DMS153 treated with DMSO at 0.1 percent for 48 hours (cell line): Measurements from ENCODE around the gene PPP2R2B.
"Not testable (repeated sequence)": the region's sequence is repeated elsewhere in the genome, so short reads cannot be mapped to it uniquely, and the experiment has no call there.

Source experiments
- DNase-seq: peaks from one replicate; lab custom pipeline; 2025; ENCODE audit not compliant: unreplicated experiment; lab: John Stamatoyannopoulos, UW

Gene PPP2R2B

DNA sequence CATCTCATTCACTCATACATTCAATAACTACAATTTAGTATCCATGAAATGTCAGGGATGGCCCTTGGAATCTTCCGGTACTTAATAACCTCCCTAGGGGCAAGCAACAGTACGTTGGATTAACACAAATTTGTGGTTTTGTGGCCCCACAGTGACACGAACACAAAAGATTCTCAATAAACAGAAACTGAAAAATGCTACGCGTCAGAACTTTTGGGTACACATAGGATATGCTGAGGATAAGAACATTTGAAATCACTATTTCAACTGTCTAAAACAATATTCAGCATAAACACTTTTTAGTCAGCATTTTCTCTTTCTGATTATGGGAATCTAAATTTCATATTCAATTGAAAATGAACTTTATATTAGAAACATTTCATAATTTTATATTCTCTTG, 255.5 kb downstream of the PPP2R2B start:
- DNase-seq, result no peak

DNA sequence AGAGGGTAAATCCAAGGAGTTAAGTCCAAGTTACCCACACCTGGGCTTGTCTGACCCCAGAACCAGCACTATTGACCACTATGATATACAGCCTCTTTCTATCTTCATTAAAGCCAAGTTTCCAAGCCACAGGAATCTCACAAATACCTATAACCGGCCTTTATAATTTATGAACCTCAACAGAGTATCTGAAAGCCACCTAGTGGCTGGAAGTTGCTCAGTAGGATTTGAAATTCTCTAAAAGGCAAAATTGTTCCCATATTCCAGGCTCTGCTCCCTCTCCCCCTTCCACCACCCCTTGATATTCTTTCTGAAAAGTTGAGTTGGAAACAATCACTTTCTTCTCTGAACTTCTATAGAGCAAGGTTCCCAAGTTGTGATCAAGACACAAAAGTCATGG, 256.2 kb downstream of the PPP2R2B start:
- DNase-seq, result no peak

DNA sequence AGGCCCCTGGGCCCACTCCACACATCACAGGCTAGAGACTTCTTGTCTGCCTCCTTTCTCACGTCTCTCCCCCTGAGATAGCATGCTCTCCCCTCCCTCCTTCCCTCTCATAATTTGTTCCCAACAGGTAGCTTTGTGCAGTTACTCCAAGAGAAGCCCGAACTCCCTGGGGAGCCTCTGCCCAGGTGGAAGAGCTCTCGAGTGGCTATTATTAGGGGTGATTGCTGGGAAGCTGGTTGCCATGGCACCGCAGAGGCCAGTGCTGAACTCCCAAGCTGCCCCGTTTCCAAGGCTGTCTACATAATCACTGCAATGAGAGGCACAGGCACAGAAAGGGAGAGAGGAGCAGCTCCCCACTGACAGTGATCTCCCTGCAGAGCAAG, 257.9 kb downstream of the PPP2R2B start:
- peak; percentile 66 for DNase-seq

GRCh38 chr5:146620031-146620668, 258.4 kb downstream of the PPP2R2B start:
- DNase-seq, result no peak

DNA sequence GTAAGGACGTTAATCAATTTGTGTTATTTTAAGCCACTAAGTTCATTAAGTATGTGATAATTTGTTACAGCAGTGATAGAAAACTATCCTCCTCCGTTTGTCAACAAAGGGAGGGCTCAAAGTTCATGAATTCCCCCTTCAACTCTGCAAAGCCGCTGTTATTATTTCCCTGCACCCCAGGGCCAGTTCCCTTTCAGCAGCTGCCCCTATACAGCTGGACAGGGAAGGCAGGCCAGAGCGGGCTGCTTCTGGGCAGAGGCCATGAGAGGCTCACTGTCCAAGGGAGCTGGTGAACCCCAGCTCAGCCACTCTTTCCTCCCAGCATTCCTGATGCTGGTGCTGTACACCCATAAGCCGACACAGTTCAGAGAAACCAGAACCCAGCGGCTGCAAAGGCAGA, 260.1 kb downstream of the PPP2R2B start:
- no peak for DNase-seq

GRCh38 chr5:146609731-146610130, 268.8 kb downstream of the PPP2R2B start:
- not testable (repeated sequence) for DNase-seq

DNA sequence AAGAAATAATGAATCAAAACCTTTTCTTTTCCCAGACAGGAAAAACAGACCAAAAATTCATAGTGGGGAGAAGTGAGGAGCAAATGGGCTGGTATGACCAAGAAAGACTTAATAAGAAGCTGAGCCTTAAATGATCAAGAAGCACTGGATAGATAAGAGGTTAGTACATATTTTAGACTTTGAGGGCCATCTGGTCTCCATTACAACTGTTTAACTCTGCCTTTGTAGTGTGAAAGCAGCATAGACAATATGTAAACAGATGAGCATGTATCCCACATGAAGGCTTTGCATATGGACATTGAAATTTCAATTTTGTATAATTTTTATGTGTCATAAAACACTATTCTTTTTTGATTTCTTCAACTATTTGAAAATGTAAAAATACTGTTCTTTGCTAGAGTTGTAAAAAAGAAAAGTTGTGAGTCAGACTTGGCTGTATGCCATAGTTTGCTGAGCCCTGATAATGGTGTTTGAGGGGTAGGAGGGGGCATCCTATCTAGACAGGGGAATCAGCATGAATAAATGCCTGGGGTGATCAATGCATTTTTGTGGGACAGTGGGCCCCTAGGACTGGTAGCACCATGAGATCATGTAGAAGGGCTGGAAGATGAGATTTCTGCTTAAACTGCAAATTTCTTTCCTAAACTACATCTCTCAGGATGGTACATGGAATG, 270.8 kb downstream of the PPP2R2B start:
- no peak for DNase-seq

GRCh38 chr5:146606893-146607292, 271.7 kb downstream of the PPP2R2B start:
- DNase-seq, result no peak

DNA sequence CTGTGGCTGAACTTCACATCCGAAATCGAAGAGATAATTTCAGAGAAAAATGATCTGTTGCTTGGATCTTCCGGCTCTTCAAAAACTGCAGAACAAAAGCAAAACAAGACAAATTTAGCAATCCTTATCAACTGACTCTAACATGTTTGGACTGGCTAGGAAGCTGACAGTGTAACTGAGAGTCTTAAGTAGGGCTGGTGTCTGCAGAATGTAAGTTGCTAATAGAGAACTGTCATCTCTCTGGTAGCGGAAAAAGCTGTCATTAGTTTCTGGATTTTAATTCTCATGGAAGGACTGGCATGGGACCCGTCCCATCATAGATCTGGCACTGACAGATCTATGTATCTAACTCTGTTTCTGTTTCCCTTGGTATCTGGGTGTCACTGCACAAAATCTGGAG, 278.2 kb downstream of the PPP2R2B start:
- no peak for DNase-seq

DNA sequence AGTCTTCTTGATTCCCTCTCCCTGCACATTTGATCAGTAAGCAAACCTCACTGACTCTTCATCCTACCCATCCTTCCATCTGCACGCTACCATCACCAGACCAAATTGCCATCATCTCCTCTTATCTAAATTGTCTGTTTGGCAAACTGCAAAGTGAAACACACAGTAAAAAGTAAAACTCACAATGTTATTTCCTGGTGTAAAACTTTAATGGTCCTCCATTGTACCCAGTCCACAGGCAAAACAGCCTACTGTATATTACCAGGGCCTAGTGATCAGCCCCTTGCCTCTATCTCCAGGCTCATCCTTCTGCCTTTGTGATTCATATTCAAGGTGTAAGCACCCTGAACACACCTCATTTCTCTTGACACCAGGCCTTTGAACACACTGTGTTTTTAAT, 279.3 kb downstream of the PPP2R2B start:
- DNase-seq, result no peak

DNA sequence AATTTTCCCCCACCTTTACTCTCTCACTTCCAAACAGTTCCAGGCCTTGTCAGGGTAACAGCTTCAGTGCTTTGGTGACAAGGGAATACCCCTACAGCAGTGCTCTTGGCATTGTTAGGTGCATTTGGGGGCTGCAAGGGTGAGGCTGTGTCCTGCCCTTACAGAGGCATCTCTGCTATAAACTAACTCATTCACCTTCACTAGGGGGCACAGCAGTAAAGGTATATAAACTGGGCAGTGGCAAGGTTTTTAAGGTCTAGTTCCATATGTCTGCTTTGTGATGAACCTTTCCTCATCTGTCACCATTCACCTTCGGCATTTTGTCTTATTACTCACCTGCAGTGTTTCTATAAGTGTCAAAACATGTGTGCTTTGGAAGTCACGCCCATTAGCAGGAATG, 283.5 kb downstream of the PPP2R2B start:
- no peak for DNase-seq

GRCh38 chr5:146592352-146592751, 286.2 kb downstream of the PPP2R2B start:
- no peak for DNase-seq

DNA sequence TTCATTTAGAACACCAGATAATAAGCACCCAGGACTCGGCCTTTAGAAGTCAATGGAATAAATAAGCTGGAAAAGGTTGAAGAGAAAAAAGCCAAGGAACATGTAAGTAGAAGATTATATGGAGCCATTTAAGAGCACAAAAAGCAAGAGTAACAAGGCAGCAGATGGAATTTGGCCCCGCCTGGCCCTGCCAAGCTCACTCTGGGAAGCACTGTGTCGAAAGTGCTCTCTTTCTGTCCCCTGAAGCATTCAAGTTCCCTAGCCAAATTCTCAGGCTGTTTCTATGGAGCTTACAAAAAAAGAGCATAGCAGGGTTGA, 289.6 kb downstream of the PPP2R2B start:
- no peak for DNase-seq

GRCh38 chr5:146588331-146589027, 290.1 kb downstream of the PPP2R2B start:
- DNase-seq, result no peak

GRCh38 chr5:146586752-146587151, 291.8 kb downstream of the PPP2R2B start:
- DNase-seq, result no peak

DNA sequence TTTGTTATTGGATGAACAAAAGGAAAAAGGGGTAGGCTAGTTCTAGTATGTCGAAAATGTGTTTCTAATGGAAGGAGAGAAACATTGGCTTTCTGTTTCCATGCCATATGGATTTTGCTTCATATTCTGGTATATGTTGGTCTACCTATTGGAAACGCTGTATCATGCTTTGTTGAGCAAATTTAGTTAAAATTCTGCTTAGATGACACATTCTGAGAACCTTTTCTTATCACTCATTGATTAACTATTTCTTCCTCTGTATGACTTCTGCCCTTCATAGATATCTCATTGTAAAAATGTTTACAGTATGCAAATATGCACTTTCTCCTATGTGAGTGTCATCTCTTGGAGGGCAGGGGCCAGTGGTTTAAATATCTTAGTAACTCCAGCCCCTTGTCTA, 293.8 kb downstream of the PPP2R2B start:
- no peak for DNase-seq

DNA sequence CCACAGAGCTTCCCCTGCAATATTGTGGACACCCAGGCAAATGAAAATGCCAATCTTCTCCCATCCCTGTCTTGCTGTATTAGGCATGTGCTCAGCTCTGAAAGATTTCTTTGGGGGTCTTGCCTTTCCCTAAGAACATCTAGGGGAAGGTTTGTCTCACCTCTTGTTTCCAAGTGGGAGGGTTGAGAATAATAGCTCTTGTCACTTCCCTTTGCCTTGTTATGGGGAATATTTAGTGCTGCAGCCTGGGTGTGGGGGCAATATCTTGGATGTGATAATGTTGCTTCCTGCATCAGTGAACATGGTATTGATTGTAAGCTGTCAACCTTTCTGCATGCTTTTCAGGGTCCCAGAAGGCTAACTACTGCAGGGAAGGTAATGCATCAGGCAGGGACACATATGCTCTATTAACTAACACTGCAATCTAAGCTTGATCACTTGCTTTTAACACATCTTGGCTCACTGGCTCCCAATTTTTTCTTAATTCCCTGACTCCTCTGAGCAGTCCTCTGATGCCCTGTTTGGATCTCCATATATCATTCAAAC, 296.4 kb downstream of the PPP2R2B start:
- DNase-seq, result no peak

- no peak for DNase-seq
These were observed 298.3 kb downstream of the PPP2R2B start for GRCh38 chr5:146580237-146580636.

DNA sequence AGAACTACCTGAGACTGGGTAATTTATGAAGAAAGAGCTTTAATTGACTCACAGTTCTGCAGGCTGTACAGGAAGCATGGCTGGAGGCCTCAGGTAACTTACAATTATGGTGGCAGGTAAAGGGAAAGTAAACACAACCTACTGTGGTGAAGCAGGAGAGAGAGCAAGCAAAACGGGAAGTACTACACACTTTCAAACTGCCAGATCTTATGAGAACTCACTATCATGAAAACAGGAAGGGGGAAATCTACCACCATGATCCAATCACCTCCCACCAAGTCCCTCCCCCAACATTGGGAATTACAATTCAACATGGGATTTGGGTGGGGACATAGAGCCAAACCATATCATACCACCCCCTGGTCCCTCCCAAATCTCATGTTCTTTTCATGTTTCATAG, 303.8 kb downstream of the PPP2R2B start:
- DNase-seq, result no peak

GRCh38 chr5:146568161-146568560, 310.4 kb downstream of the PPP2R2B start:
- DNase-seq, result no peak

DNA sequence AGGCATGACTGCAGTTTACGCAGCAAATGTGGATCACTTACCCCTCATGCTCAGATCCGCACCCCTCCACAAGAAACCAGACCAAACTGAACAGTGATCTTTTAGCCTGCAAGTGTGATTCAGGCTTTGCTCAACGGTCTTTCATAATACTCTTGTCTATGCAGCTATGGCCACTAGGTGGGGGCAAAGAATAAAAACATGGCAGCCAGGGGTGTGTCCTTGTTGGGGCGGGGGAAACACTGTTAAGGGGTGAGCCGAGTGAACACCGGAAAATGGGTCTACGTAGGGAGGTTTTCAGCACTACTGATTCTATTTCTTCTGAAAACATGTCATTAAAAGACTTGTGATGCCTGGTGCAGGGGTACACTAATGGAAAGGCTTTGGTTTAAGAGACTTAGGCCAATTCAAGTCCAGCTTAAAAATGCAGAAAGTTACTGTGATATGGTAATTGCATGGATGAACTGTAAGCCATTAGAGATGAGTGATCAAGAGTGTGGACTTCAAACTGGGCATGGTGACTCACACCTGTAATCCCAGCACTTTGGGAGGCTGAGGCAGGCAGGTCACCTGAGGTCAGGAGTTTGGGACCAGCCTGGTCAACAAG, 312.7 kb downstream of the PPP2R2B start:
- peak; percentile 1 for DNase-seq
